Immature natural killer cell (primary cell): ENCODE results near the gene CACNA1C. TPM values are rescaled to one million over a fixed set of nuclear protein-coding genes. Genes with fewer than 3 reads are reported as not detected.

Source experiments
- DNase-seq, 3 donors: peaks; one replicate each; pipeline ENCODE4 v3.0.0; 2022; ENCODE audit warnings: mixed read lengths in 1 of 3
- H3K27ac Mint-ChIP-seq, 6 donors: one replicate each; pipeline ENCODE4 v1.8.0; 2020; ENCODE audit warnings: mixed read lengths in 6 of 6, mild to moderate bottlenecking in 5 of 6, inconsistent platforms in 4 of 6, moderate library complexity in 3 of 6
- H3K27me3 Mint-ChIP-seq, 3 donors: one replicate each; pipeline ENCODE4 v1.8.0; 2020 to 2021; ENCODE audit warnings: low read depth in 3 of 3, mild to moderate bottlenecking in 3 of 3, mixed read lengths in 3 of 3, moderate library complexity in 3 of 3, inconsistent platforms in 1 of 3
- H3K36me3 Mint-ChIP-seq, 3 donors: one replicate each; pipeline ENCODE4 v1.8.0; 2020; ENCODE audit warnings: mixed read lengths in 3 of 3, inconsistent platforms in 2 of 3, mild to moderate bottlenecking in 2 of 3
- H3K4me1 Mint-ChIP-seq, 2 donors: one replicate each; pipeline ENCODE4 v1.8.0; 2020; ENCODE audit warnings: inconsistent platforms in 2 of 2, mild to moderate bottlenecking in 2 of 2, mixed read lengths in 2 of 2, moderate library complexity in 1 of 2
- H3K4me3 Mint-ChIP-seq, 5 donors: one replicate each; pipeline ENCODE4 v1.8.0; 2020; ENCODE audit warnings: mild to moderate bottlenecking in 5 of 5, mixed read lengths in 5 of 5, inconsistent platforms in 3 of 5, moderate library complexity in 3 of 5
- H3K9me3 Mint-ChIP-seq, 6 donors: one replicate each; pipeline ENCODE4 v1.8.0; 2020; ENCODE audit warnings: mild to moderate bottlenecking in 6 of 6, mixed read lengths in 6 of 6, inconsistent platforms in 4 of 6, moderate library complexity in 3 of 6
- polyA plus RNA-seq, 3 donors: library from polyadenylated mRNA; unstranded; fragments of 300-500 nt; fragmentation: Illumina TruSeq; gene quantifications; one replicate each; pipeline ENCODE4 v1.2.3, GENCODE V29; 2021

Gene CACNA1C
- polyA plus RNA-seq, 3 donors from 2014 or later: 0.05 to 0.36 (median 0.12) TPM

DNA sequence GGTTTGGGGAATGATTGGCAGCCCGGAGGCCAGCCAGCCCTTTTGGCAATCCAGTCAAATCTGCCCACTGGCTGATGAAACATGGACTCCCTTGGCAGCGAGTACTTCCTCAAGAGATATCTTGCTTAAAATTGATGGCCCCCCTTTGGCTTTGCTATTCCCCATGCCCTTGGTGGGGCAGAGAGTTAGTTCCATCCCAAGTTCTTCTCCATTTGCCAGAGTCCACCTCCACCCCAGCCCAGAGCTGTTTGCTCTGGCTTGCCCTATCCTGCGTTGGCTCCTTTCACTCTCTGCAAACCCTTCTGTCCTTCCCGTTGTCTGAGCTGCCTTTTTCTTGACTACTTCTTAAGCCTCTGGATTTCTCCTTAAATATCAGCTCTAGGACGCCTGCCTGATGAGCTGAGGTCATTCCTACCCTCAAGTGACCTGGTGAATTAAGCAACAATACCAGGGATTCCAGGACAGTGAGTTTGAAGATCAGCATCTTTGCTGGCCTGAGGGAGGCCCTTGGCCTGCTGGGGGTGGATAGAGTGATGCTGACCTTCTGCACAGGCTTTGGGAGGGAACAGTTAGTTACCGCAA is 212.0 kb downstream of the CACNA1C start:
- no peaks in the 10 kb centered on the region for H3K4me1 Mint-ChIP-seq
- no peaks in the 10 kb centered on the region for H3K9me3 Mint-ChIP-seq
- no peak for DNase-seq
- no peaks in the 10 kb centered on the region for H3K36me3 Mint-ChIP-seq
- no peak overlapping the region for H3K27ac Mint-ChIP-seq
- no peak overlapping the region for H3K4me3 Mint-ChIP-seq
- H3K27me3 Mint-ChIP-seq: peaks cover 2 to 7% (median 3%) of the 10 kb centered on the region in 3 donors

DNA sequence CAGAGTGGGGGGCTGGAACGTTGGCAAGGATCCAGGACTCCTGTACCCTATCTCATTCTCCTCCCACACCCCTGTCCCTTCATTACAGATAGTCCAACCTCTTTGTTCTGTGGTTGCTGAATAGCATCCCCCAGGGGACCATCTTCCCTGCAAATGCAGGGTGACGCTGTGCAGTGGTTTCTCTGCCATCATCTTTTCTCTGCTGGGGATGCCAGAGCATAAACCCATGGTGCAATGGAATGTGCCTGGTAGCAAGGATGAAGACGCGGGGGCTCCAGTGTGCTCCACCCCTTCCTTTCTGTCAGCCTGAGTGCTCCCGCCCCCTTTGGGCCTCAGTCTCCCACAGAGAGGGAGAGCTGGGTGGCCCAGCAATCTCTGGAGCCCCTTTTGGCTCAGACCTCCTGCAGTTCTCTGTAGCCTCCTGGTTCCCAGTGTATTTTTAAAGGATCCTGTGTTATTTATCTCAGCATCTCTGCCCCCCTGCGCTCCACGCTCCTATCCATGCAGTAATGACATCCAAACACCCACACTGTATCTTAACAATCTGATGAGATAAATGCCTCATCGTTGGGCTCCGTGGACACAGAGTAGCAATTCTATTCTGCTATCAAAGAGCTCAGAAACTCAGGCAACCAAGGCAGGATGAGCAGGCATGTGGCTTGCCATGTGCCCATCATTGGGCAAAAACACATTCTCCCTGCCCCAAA is 212.8 kb downstream of the CACNA1C start:
- no peaks in the 10 kb centered on the region for H3K9me3 Mint-ChIP-seq
- no peak overlapping the region for H3K27ac Mint-ChIP-seq
- H3K4me1 Mint-ChIP-seq: no peaks in the 10 kb centered on the region
- DNase-seq: no peak
- H3K36me3 Mint-ChIP-seq: no peaks in the 10 kb centered on the region
- H3K27me3 Mint-ChIP-seq: peaks cover 2 to 5% (median 3%) of the 10 kb centered on the region in 3 donors
- no peak overlapping the region for H3K4me3 Mint-ChIP-seq

DNA sequence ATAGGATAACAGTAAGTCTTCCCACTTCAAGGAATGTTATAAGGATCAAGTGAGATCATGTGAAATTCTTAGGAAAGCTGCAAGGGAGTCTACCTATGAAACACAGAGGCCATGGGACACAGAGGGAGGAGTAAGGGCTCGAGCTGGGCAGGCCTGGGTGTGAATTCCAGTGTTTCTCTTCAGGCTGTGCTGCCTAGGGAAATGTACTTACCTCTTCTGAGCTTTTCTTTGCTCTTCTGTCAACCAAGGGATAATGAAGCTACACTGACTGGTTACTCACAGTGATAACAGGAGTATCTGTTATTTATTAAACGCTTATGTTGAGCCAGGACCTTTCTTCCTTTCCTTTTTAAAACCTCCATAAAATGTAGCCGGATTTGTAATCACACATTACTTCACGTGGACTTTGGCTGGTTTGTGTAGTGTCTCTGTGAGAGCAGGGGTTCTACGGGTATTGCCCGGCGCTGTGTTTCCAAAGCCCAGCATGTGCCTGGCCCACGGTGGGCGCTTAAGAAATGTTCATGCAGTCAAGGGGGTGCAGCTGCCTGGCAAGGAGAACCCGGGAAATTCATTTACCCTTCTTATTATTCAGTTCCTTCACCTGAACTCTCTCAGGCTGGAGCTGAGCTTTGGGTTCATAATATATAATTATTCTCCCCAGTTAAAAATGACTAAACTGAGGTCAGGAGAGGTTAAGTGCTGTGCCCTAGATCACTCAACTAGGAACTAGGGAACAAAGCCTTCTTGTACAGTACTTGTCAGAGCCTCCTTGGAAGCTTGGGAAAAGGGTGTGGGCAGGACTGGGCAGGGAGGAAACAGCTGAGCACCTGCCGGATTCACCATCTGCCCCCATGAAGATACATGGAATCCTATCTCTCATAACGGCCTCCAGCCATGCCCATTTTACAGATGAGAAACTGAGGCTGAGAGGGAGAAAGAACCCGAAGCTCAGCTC is 214.2 kb downstream of the CACNA1C start:
- H3K36me3 Mint-ChIP-seq: no peaks in the 10 kb centered on the region
- H3K27ac Mint-ChIP-seq: no peak overlapping the region
- H3K27me3 Mint-ChIP-seq: peaks cover 2 to 5% (median 3%) of the 10 kb centered on the region in 3 donors
- DNase-seq: no peak
- no peak overlapping the region for H3K4me3 Mint-ChIP-seq
- H3K9me3 Mint-ChIP-seq: no peaks in the 10 kb centered on the region
- H3K4me1 Mint-ChIP-seq: no peaks in the 10 kb centered on the region

DNA sequence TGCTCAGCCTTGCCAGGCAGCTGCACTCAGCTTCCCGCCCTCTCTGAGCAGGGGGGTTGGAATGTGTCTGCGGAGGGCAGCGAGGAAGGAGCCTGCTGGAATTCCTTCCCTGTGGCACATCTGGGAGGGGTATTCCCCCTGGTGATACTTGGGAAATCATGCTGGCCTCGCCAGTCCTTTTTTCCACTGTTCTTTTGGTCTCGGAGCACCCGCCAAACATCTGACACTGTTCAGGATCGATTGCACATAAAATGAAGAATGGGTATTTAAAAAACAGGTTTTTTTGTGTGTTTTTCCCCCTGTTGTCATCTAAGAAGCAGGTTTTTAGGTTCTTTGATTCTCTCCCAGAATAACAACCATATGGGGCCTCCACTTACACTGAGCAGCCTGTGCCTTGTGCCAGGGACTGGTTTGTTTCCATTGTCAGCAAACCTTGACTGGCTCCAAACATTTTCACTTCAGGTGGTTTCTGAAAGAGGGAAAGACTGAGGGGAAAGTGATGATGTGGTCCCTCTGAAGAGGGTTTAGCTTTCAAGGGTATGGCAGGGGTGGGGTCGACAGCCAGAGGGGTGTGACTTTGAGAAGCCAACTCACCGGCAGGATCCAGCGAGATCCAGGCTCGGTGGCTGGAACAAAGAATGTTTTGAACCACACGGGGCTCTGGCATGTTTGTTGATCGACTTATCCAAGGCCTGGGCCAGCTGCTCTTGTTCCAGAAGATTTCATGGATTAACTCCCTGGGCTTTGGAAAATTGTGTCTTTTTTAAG is 215.1 kb downstream of the CACNA1C start:
- no peak for DNase-seq
- no peak overlapping the region for H3K4me3 Mint-ChIP-seq
- no peak overlapping the region for H3K27ac Mint-ChIP-seq
- H3K27me3 Mint-ChIP-seq: peaks cover 2 to 6% (median 6%) of the 10 kb centered on the region in 3 donors
- no peaks in the 10 kb centered on the region for H3K36me3 Mint-ChIP-seq
- H3K4me1 Mint-ChIP-seq: no peaks in the 10 kb centered on the region
- H3K9me3 Mint-ChIP-seq: no peaks in the 10 kb centered on the region

DNA sequence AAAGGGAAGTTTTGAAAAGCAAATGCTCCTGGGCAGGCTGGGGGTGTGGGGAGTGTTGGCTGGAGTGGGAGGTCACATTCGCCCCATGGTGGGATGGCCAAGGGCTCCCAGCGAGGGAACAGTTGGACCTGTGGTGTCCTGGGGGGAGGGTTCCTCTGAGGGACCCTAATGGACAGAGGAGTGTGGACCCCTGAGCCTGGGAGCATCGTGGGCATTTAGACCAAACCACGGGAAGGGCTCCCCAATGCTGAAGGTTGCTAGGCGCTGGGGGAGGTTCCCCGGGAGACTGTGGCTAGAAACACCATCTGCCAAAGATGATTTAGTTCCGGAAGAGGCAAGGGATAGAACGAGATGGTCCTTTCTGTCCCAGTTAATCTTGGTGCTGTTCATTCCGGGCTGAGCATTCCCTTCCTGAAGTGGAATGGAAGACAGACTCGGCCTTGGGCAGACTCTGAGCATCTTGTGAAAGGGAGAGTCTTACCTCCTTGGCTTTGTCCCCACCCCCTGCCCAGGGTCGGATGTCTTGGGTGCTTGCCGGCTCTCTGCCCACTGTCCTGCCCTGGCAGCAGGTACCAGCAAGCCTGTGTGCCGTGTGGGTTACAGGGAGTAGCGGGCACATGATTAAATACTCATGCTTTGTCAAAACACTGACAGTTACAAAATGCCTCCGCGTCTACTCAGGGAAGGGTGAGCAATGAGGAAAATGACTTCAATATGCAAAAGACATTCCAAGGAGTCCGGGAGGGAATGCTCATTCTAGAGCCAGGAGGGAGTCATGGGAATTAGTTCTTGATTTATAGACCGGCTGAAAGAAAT is 215.9 kb downstream of the CACNA1C start:
- no peak for DNase-seq
- Mint-ChIP-seq H3K36me3 (no peaks in the 10 kb centered on the region), H3K27me3 (peaks cover 2 to 6% (median 6%) of the 10 kb centered on the region in 3 donors), H3K9me3 (no peaks in the 10 kb centered on the region), H3K4me3 (no peak overlapping the region), H3K27ac (no peak overlapping the region), H3K4me1 (no peaks in the 10 kb centered on the region)

DNA sequence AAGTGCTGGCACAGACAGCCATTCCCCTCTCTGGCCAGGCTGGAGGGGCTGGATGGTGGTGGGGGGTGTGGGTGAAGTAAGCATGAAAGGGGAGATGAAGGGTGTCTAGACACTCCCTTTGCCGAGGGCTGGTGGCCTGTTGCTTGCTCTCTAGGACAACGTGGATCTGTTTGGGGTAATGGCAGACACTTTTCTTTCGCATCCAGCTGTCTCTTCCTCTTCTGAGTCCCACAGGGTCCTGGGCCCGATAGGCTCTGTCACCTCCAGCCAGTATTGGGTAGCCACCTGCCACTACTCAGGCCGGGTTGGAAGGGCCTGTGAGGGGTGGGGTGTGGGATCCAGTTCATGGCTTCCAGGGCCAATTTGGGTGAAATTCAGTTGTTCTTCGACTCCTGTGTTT is 218.1 kb downstream of the CACNA1C start:
- Mint-ChIP-seq H3K27me3 (peaks cover 0 to 4% (median 4%) of the 10 kb centered on the region in 3 donors), H3K36me3 (no peaks in the 10 kb centered on the region), H3K27ac (no peak overlapping the region), H3K4me3 (no peak overlapping the region), H3K9me3 (no peaks in the 10 kb centered on the region), H3K4me1 (no peaks in the 10 kb centered on the region)
- no peak for DNase-seq

DNA sequence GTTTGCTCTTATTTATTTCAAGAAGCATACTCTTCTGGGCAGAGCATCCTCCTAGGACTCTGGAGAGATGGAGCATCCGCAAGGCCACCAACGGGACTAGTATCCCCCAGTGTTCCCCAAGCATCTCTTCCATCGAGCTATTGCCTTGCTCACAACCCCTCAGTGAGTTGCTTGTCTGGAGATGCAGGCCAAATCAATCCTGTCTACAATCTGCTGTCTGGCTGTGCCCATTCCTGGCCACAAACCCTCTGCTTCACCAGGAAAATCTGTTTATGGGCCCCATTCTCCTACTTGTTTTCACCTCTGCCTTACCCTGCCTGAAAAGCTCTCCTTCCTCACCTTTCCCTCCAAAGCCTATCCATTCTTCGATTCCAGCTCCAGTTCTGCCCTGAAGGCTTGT is 219.2 kb downstream of the CACNA1C start:
- DNase-seq: no peak
- Mint-ChIP-seq H3K27me3 (peaks cover 0 to 4% (median 2%) of the 10 kb centered on the region in 3 donors), H3K4me1 (no peaks in the 10 kb centered on the region), H3K27ac (no peak overlapping the region), H3K4me3 (no peak overlapping the region), H3K9me3 (peaks cover 0 to 4% (median 0%) of the 10 kb centered on the region in 6 donors), H3K36me3 (no peaks in the 10 kb centered on the region)

DNA sequence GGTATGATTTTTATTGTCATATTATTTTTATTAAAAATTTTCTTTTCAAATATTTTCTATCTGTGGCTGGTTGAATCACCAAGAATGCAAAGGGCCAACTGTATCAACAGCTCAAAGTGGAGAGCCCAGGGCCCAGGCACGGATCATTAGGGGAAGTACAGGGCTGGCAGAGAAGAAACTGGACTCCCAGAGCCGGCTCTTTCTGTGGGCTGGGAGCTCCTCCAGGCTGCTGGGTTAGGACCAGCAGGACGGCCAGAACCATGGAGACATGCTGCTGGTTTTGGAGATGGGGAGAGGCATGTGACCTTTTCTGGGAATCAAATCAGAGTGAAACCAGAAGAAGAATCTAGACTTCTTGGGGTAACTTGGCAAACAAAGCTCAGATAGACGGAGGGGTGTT is 220.5 kb downstream of the CACNA1C start:
- Mint-ChIP-seq H3K27me3 (peaks cover 2 to 4% (median 2%) of the 10 kb centered on the region in 3 donors), H3K4me1 (no peaks in the 10 kb centered on the region), H3K4me3 (no peak overlapping the region), H3K36me3 (no peaks in the 10 kb centered on the region), H3K27ac (no peak overlapping the region), H3K9me3 (peaks cover 0 to 4% (median 0%) of the 10 kb centered on the region in 6 donors)
- no peak for DNase-seq

DNA sequence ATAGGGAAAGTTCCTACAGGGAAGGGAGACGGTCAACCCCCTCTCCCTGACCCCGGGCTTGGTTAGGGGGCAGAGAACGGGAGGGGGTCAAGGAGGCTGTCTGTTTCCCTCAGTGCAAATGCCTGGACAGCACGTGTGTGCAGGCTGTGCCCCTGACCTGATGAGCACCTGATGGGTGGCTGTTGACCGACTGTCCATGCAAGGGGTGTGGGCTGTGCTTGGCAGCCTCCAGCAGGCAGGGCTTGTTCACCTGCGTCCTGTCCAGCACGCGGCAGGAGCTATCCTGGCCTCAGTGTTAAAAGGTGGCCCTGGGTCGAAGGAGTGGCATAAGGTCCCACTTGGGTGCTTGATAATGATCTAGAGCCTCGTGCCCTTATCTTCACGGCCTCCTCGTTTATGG is 221.0 kb downstream of the CACNA1C start:
- H3K4me3 Mint-ChIP-seq: no peak overlapping the region
- H3K27ac Mint-ChIP-seq: no peak overlapping the region
- no peak for DNase-seq
- H3K4me1 Mint-ChIP-seq: no peaks in the 10 kb centered on the region
- peaks cover 0 to 4% (median 0%) of the 10 kb centered on the region in 6 donors for H3K9me3 Mint-ChIP-seq
- peaks cover 2 to 4% (median 2%) of the 10 kb centered on the region in 3 donors for H3K27me3 Mint-ChIP-seq
- H3K36me3 Mint-ChIP-seq: no peaks in the 10 kb centered on the region

DNA sequence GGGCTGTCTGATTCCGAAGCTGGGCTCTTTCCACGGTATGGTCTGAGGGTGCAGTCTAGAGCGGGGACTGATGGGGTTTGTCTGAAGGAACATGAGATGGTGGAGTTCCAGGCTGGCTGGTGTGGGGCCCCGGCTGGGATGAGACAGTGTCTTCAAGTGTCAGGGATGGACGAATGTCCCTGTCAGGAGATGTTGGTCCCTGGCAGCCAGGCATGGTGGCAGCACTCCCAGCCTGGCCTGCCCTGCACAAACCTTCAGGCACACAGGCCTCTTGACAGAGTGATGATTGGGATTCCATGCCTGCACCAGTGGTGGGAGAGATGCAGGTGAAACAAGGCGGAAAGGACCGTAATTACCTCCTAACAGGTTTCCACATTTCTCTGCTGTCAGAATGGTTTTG is 221.9 kb downstream of the CACNA1C start:
- no peak overlapping the region for H3K4me3 Mint-ChIP-seq
- H3K9me3 Mint-ChIP-seq: peaks cover 0 to 4% (median 0%) of the 10 kb centered on the region in 6 donors
- no peak for DNase-seq
- H3K4me1 Mint-ChIP-seq: no peaks in the 10 kb centered on the region
- no peak overlapping the region for H3K27ac Mint-ChIP-seq
- peaks cover 2 to 4% (median 2%) of the 10 kb centered on the region in 3 donors for H3K27me3 Mint-ChIP-seq
- H3K36me3 Mint-ChIP-seq: no peaks in the 10 kb centered on the region

DNA sequence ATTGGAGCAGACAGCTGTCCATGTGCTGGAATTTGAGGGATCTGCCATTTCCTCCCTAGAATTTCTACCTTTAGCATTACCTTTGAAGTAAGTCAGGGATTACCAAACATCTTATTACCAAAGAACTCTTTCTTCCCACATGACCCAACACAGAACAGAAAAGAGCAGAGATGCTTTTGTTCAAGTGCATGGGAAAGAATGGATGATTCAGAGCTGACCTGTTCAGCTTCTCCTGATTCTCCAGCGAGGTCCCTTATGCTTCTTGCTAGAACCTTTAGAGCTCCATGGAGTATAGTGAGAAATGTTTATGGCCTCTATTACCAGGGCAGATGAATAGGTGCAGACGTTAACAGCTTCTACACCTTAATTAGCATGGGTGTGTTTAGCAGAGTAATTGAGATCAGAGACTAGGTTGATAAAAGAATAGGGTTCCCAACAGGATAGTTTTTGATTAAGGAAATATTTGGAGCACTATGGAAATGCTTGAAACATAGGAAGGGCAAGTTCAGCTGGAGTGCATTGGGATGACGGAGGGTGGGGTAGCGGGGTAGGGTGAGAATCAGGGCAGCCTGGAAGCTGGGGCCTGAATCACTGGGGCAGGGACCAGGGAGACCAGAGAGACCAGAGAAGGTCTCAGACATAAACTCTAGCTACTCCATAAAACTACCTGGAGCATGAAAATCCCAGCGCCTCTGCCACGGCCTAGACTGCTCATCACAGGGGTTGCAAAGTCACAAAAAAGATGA is 223.7 kb downstream of the CACNA1C start:
- Mint-ChIP-seq H3K36me3 (no peaks in the 10 kb centered on the region), H3K4me3 (no peak overlapping the region), H3K27ac (no peak overlapping the region), H3K4me1 (no peaks in the 10 kb centered on the region), H3K9me3 (peaks cover 0 to 4% (median 0%) of the 10 kb centered on the region in 6 donors), H3K27me3 (peaks cover 2 to 8% (median 4%) of the 10 kb centered on the region in 3 donors)
- no peak for DNase-seq

DNA sequence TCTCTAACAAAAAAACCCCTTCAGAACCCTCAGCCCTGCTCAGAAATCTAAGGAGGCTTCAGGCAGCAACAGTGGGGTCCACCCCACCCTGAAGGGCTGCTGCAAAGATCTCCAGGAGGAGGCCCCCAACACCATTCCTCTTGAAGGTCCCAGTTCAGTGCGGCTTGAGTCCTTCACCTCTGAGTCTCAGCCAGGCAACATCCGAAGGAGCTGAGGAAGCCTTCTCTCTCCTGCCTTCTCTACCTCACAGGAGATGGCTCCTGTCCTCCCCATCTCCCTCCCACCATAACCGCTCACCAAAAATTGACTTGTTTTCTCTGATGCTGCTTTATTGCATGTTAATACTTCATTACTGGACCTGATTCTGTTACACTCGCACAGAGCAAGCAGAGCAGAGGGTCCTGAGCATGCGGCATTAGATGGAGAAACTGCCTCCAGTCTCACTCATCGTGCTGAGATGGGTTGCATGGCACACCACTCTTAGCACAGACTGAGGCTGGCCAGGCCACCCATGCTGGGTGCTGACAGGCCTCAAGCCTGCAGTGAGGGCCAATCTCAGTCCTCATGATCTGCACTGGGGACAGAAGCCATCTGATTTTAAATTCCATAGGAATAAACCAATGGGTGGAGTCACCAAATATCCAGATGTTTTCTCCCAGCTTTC is 224.8 kb downstream of the CACNA1C start:
- no peak for DNase-seq
- H3K27me3 Mint-ChIP-seq: peaks cover 0 to 6% (median 2%) of the 10 kb centered on the region in 3 donors
- peaks cover 0 to 4% (median 0%) of the 10 kb centered on the region in 6 donors for H3K9me3 Mint-ChIP-seq
- H3K27ac Mint-ChIP-seq: no peak overlapping the region
- no peak overlapping the region for H3K4me3 Mint-ChIP-seq
- H3K4me1 Mint-ChIP-seq: no peaks in the 10 kb centered on the region
- H3K36me3 Mint-ChIP-seq: no peaks in the 10 kb centered on the region
